GM12875 (cell line): ENCODE measurements around the gene ZNFX1.
"Not testable (repeated sequence)": the region's sequence is repeated elsewhere in the genome, so short reads cannot be mapped to it uniquely, and the experiment has no call there.

Experiments
- H3K4me3 ChIP-seq: one replicate; pipeline ENCODE4 v1.5.1; 2011; ENCODE audit warnings: low read depth, low read length, control low read depth
- TF ChIP-seq, protein P1 (sequence below): IDR thresholded peaks from 2 replicates; pipeline ENCODE4 v1.5.1; 2011; ENCODE audit warnings: low read depth, mild to moderate bottlenecking, control low read depth, inconsistent platforms, low read length, moderate library complexity, borderline replicate concordance; ENCODE audit not compliant: insufficient read depth

Gene ZNFX1

DNA sequence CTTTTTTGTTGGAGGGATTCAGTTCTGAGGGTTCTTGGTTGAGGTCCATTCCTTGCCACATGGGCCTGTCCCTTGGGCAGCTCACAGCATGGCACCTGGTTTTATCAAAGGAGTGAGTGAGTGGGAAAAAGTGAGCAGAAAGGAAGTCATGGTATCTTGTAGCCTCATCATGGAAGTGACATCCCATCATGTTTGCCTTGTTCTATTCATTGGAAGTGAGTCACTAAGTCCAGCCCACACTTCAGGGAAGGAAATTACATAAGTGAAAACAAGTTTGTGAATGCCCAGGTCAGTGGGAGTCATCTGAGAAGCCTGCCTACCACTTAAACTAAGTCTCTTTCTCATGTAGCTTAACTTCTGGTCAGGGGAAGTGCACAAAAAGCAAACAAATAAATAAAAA lies 32.8 kb upstream of the ZNFX1 start:
- TF ChIP-seq, protein P1, sequence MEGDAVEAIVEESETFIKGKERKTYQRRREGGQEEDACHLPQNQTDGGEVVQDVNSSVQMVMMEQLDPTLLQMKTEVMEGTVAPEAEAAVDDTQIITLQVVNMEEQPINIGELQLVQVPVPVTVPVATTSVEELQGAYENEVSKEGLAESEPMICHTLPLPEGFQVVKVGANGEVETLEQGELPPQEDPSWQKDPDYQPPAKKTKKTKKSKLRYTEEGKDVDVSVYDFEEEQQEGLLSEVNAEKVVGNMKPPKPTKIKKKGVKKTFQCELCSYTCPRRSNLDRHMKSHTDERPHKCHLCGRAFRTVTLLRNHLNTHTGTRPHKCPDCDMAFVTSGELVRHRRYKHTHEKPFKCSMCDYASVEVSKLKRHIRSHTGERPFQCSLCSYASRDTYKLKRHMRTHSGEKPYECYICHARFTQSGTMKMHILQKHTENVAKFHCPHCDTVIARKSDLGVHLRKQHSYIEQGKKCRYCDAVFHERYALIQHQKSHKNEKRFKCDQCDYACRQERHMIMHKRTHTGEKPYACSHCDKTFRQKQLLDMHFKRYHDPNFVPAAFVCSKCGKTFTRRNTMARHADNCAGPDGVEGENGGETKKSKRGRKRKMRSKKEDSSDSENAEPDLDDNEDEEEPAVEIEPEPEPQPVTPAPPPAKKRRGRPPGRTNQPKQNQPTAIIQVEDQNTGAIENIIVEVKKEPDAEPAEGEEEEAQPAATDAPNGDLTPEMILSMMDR, result no peak
- no peak overlapping the region for H3K4me3 ChIP-seq

DNA sequence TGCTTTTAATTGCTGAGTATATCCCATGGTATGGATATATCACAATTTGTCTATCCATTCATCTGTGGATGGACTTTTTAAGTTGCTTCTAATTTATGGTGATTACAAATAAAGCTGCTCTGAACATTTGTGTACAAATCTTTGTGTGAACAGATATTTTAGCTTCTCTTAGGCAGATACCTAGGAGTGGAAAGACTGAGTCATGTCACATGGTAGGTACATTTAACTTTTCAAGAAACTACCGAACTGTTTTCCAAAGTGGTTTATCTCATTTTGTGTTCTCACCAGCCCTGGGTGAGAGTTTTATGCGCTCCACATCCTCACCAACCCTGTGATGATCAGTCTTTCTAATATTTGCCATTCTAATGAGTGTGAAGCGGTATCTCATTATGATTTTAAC lies 31.0 kb upstream of the ZNFX1 start:
- TF ChIP-seq, protein P1, result no peak
- no peak overlapping the region for H3K4me3 ChIP-seq

DNA sequence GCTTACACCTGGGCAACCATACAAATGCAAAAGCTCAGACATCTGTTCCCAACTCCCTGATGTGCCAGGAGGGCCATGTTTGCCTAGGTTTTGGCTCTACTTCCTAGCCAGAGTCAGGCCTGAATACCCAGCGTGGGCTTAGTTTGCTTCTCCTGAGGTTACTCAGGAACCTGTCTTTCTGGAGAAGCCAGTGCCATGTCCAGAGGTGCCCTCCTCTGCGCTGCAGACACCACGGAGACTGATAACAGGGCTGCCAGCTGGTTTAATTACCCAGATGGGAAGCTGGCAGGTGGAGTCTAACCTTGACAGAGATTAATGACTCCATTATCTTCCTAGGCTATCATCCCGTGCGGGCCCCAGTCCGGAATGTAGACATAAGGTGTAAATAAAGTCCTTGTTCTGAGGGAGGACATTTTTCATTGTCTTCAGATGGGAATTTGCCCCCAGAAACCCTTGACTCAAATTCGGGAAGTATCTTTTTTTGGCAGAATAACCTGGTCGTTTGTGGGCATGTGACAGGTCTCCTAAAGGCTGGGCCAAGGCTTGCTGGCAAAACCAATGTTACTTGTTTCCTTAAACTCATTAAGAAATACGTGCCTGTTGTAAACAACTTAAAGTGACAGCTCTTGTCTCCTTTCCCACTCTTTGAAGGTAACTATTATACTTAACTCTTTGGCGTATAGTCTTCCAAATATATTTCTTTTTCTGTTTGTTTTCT lies 29.2 kb upstream of the ZNFX1 start:
- H3K4me3 ChIP-seq, result no peak overlapping the region
- TF ChIP-seq, protein P1, result no peak

DNA sequence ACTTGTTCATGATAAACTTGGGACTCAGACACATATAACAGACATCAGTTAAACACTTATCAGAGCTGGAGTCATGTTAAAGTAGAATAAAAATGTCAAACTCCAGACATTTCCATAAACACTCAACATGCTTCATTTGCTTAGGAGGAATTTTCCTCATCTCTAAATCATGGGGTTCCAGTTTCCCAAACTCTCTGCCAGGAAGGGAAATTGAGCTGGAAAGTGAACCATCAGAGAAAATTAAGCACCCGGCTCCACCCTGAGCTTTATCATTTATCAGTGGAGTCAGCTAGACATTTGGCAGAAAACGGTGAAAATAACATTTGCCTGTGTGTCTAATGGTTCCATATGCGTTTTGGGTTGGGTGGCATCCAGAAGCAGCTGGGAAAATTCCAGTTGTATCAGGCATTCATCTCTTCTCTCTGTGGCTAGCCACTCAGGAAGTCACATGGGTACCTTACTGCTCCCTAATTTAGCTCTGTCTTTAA lies 25.3 kb upstream of the ZNFX1 start:
- no peak overlapping the region for H3K4me3 ChIP-seq
- TF ChIP-seq, protein P1, result no peak

DNA sequence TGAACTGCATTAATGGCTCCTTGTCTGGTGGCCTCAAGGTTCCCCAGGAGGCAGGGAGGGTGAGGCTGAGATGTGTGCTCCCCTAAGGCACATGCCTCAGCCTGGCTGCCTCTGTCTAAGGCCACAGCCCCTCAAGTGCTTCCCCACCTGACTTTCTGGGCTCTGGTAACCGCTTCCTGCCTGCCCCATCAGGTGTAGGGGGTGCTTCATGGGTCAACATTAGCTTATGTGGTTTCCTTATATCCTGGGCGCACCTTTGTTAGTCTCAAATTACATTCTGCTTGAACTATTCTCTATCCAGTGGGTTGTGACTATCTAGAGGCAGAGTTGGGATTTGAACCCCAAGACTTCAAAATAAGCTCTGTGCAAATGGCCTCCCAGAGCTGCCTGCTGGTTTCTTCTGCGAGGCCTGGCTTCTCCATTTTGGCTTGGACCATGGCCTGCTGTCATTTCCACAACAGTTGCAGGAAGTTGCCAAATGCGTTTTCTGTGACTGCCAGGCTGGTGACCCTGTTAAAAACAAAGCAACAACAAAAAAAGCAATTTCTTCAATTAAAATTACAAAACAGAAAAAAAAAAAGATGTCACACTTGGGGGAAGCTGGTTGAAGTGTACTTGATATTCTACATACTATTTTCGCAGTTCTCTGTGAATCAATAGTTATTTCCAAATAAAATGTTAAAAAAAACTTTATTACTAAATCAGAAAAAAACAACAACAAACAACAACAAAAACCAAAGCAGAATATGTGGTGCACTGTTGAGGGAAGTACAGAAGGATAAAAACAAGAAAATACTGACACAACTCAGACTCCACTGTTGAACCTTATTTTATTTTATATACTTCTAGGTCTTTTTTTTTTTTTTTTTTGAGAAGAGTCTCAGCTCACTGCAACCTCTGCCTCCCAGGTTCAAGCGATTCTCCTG lies 20.0 kb upstream of the ZNFX1 start:
- H3K4me3 ChIP-seq, result no peak overlapping the region
- TF ChIP-seq, protein P1, result no peak

DNA sequence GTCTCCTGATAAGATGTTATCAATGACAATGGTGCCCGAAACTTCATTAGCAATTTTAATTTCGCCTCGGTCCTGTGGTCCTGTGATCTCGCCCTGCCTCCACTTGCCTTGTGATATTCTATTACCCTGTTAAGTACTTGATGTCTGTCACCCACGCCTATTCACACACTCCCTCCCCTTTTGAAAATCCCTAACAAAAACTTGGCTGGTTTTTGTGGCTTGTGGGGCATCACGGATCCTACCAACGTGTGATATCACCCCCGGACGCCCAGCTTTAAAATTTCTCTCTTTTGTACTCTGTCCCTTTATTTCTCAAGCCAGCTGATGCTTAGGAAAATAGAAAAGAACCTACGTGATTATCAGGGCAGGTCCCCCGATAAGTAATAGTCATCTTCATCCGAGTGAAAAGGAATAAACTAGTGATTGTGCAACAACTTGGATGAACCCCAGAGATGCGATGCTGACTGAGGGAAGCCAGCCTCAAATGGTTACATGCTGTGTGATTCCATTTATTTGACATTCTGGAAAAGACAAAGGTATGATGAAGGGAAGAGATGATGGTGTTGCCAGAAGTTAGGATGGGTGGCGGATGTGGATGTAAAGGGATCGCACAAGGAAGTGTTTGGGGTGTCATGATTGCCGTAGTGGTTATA lies 16.3 kb upstream of the ZNFX1 start:
- H3K4me3 ChIP-seq, result not testable (repeated sequence)

DNA sequence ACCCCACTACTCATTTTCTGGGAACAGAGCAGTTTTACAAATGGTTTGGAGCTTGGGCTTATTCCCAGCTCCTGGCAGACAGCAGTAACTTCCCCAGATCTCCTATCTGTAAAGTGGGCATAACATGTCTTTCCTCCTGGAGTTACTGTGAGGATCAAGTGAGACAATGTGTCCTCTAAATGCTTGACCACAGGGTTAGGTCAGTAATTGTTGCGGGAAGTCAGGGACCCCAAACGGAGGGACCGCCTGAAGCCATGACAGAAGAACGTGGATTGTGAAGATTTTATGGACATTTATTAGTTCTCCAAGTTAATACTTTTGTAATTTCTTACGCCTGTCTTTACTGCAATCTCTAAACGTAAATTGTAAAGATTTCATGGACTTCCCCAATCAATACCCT lies 15.3 kb upstream of the ZNFX1 start:
- TF ChIP-seq, protein P1, result no peak
- H3K4me3 ChIP-seq, result no peak overlapping the region
